ENCODE results near the gene RFX2.

DNA sequence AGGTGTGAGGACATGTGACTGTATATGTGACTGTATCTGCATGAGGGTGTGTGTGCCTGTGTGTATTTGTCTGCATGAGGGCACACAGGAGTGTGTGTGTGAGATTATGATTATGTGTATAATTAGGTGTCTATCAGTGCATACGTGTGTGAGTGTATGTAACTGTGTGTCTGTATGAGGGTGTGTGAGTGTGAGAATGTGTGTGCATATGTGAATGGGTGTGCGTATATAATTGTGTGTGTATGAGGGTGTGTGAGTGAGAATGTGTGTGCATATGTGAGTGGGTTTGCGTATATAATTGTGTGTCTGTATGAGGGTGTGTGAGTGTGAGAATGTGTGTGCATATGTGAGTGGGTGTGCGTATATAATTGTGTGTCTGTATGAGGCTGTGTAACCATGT, 22.2 kb upstream of the RFX2 start:
- TF ChIP-seq, protein P1, sequence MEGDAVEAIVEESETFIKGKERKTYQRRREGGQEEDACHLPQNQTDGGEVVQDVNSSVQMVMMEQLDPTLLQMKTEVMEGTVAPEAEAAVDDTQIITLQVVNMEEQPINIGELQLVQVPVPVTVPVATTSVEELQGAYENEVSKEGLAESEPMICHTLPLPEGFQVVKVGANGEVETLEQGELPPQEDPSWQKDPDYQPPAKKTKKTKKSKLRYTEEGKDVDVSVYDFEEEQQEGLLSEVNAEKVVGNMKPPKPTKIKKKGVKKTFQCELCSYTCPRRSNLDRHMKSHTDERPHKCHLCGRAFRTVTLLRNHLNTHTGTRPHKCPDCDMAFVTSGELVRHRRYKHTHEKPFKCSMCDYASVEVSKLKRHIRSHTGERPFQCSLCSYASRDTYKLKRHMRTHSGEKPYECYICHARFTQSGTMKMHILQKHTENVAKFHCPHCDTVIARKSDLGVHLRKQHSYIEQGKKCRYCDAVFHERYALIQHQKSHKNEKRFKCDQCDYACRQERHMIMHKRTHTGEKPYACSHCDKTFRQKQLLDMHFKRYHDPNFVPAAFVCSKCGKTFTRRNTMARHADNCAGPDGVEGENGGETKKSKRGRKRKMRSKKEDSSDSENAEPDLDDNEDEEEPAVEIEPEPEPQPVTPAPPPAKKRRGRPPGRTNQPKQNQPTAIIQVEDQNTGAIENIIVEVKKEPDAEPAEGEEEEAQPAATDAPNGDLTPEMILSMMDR (IDR thresholded peaks at IDR 0.05 in 4 of 5, conservative IDR thresholded peaks at IDR 0.05 in 1 of 5) = no peak
- no peak for TF ChIP-seq POLR2A (IDR thresholded peaks at IDR 0.05)

Data from gastrocnemius medialis (tissue), 4 donors.